HG03196 (cell line): Measurements from ENCODE around the gene MT1G.
"Not testable (repeated sequence)": the region's sequence is repeated elsewhere in the genome, so short reads cannot be mapped to it uniquely, and the experiment has no call there.

Experiments used
- ATAC-seq: cut with Tn5 transposase; IDR thresholded peaks from one replicate; pipeline ENCODE4 v1.9.1; 2021; ENCODE audit not compliant: unreplicated experiment

Gene MT1G

GRCh38 chr16:56684926-56685590 is 17.2 kb upstream of the MT1G start:
- ATAC-seq = no peak

GRCh38 chr16:56684256-56684925 is 16.5 kb upstream of the MT1G start:
- ATAC-seq = no peak

- ATAC-seq = no peak
These were observed 15.7 kb upstream of the MT1G start for GRCh38 chr16:56683424-56684172.

DNA sequence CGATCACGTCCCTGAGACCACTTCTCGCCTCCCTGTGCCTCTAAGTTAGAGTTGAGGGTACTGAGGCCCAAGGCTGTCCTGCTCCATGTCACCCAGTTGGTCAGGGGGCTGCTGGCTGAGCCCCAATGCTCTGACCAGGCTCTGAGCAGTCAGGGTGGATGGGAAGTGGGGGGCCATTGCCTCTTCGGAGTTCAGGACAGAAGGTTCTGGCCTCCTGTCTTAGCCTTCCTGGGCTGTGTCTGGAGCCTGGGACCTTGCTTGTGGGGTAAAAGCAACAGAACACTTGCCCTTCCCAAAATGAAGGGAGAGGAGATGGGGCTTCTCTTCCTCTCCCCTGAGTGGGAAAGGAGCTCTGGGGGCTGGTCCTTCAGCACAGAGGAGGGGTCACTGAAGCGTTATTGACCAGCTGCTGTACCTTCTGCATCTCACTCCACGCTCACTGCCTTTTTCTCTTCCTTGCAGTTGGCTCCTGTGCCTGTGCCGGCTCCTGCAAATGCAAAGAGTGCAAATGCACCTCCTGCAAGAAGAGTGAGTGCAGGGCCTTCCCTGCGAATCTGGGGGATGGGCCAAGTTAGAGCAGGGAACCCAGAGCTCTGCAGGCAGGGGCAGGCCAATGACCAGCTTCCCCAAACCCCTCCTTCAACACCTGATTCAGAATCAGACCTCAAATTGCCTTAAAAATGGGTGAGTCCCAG is 15.0 kb upstream of the MT1G start:
- ATAC-seq = no peak

DNA sequence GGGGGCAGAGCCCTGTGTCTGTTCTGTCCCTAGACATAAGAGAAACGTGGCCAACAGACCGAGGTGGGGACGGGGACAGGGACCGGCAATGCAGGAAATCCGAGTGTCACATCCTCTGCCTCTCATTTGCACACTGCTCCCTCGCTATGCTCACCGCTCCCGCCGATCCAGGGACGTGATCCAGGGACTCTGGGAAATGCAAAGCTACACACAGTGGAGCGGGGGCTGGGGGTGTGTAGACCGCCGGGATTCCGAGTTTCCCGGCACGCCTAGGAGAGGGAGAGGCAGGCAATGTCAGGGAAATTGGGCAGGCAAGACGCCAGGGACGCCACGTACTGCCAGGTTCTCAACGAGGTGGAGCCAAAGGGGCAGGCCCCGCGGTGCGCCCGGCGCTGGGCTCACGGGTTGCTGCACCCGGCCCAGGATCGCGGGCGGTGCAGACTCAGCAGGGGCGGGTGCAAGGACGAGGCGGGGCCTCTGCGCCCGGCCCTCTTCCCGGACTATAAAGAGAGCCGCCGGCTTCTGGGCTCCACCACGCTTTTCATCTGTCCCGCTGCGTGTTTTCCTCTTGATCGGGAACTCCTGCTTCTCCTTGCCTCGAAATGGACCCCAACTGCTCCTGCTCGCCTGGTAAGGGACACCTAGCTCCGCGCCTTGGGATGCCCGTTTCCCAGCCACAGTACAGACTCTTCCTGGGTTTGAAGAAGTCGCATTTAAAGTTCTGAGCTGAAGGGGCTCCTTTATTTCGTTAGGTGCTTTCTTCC is 14.3 kb upstream of the MT1G start, which contains the start of gene MT1X:
MT1X (plus strand) TSS at position 532 of the 764 bp plus-strand sequence; CDS start at position 603, 71 bp downstream.
- ATAC-seq = peak; percentile 96

- ATAC-seq = no peak
These were observed 12.0 kb upstream of the MT1G start for GRCh38 chr16:56679818-56680217.

- no peak for ATAC-seq
These were observed 11.3 kb upstream of the MT1G start for GRCh38 chr16:56679078-56679730.

DNA sequence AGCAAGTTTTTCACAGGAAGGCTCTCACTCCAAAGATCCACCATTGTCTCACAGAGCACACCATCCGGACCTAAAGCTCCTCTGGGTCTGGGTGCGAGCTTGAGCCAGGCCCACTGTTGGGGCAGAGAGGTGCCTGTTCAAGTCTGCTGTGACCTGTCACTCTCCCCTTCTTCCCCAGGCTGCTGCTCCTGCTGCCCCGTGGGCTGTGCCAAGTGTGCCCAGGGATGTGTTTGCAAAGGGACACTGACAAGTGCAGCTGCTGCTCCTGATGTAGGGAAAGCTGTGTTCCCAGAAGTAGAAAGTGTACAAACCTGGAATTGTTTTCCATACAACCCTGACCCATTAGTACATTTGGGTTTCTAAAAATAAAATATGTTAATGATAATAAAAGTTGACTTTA is 9.6 kb upstream of the MT1G start:
- no peak for ATAC-seq

DNA sequence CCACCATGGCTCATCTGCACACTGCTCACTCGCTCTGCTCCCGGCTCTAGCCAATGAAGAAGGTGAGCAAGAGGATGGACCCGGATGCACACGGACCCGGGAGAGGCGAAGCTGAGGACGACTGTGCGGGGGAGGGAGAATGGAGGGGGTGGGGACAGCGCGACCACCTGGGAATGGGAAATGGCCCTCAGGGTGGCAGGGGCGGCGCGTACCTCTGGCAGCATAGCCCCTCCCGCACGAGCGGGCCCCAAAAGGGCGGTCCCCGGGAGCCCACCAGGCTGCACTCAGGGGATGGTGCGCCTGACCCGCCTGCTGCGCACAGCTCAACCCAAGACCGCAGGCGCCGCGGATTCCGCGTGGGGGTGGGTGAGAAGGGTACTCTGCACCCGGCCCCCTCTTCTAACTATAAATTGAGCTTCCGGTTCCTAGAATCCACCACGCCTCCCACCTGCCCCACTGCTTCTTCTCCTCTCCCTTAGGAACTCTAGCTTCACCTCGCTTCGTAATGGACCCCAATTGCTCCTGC is 7.9 kb upstream of the MT1G start:
- ATAC-seq = no peak

DNA sequence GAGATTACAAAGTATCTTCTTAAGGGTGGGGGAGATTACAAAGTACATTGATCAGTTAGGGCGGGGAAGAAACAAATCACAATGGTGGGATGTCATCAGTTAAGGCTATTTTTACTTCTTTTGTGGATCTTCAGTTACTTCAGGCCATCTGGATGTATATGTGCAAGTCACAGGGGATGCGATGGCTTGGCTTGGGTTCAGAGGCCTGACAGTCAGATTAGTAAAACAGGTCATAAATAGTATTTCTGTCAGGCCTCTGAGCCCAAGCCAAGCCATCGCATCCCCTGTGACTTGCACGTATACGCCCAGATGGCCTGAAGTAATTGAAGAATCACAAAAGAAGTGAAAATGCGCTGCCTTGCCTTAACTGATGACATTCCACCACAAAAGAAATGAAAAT is 6.7 kb upstream of the MT1G start:
- not testable (repeated sequence) for ATAC-seq

- ATAC-seq = no peak
These were observed 6.1 kb upstream of the MT1G start for GRCh38 chr16:56673921-56674320.

- no peak for ATAC-seq
These were observed 5.1 kb upstream of the MT1G start for GRCh38 chr16:56672761-56673536.

DNA sequence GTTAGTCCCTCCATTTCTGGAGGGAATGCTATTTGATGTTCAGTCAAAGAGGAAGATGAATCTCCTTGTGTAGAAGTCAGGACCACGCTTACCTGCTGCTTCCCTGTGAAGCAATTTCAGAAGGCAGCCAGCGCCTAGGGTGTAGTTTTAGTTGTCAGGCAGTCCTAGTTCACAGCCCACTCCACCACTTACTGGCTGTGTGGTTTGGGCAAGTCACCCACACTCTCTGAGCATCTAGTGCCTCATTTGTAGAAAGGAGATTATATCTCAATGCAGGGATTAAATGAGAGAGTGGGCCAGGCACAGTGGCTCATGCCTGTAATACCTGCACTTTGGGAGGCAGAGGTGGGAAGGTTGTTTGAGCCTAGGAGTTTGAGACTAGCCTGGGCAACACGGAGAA is 4.3 kb upstream of the MT1G start:
- ATAC-seq = not testable (repeated sequence)

DNA sequence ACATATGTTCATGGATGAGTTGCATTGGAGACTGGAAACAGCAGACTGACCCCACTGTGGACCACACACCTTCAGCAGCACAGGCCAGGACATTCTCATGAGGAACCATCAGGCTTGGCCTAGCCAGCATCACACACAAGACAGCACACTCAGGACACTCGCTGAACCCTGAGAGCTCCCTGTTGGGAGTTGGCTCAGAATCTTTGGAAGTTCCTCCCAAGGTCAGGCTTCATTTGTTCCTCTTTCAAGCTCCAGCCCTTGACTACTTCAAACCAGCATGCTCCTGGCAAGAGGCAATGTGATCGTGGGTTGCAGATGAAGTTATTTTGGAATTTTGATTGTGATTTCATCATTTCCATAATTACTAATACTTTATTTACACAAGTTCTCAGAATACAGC is 3.8 kb upstream of the MT1G start:
- ATAC-seq = not testable (repeated sequence)

DNA sequence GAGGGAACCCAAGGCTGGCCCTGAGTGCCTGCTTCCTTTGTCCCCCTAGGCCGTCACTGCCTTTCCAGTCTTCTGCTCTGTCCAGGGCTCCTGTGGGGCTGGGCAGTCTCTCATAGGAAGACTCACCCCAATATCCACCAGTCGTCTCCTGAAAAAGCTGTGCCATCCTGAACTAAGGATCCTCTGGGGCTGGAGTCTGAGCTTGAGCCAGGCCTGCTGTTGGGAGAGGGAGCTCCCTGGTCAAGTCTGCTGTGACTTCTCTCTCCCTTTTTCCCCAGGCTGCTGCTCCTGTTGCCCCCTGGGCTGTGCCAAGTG is 2.7 kb upstream of the MT1G start:
- ATAC-seq = no peak

DNA sequence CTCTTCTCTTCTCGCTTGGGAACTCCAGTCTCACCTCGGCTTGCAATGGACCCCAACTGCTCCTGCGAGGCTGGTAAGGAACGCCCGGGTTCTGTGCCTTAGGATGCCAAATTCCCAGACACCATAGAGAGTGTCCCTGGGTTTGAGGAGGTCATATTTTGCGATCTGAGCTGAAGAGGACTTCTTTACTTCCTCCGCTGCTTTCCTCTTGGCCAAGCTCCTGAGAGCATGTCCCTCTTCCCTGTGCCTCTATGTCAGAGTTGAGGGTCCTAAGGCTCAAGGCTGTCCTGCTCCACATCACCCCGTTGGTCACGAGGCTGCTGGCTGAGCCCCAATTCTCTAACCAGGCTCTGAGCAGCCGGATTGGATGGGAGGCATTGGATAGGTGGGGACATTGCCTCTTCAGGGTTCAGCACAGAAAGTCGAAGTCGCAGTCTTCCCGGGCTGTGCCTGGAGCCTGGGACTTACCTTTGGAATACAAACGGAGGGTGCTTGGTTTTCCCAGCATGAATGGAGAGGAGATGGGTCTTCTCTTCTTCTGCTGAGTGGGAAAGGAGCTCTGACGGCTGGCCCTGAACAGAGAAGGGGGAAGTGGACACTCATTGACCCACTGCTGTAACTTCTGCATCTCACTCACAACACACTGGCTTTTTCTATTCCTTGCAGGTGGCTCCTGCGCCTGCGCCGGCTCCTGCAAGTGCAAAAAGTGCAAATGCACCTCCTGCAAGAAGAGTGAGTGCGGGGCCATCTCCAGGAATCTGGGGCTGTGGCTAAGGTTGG is 2.2 kb upstream of the MT1G start:
- ATAC-seq = no peak

DNA sequence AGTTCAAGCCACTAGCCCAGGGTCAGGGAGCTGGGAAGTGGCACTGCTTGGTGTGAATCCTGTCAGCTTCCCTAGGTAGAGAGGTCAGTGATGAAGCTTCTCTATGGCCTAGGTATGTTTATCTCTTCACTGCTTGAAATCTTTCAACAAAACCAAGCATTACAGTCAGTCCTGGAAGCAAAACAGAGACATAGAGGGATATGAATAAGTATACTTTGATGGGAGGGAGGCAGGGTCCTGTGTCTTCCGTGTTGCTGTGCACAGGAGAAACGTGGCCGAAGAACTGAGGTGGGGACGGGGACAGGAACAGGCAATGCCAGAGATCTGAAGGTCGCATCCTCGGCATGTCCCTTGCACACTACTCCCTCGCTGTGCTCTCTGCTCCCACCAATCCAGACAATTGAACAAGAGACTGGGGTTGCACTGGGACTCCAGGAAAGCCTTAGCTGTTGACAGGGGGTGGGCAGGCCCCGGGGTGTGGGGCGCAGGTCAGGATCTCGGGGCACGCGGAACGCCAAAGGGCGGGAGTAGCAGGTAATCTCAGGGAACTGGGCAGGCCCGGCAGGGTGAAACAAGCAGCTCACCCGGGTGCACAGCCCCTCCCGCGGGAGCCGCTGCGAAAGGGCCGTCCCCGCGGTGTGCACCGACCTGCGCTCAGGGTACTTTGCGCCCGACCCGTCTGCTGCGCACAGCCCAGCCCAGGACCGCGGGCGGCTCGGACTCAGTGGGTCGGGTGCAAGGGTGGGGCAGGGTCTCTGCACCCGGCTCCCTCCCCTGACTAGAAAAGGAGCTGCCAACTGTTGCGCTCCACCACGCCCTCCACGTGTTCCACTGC is 1.4 kb upstream of the MT1G start, which contains the start of gene MT1H:
MT1H (plus strand) TSS at position 810 of the 835 bp plus-strand sequence. CDS start 71 bp downstream, outside the sequence.
- ATAC-seq = no peak
